Suppressor macrophage (primary cell): ENCODE data around the gene GRK5.
"Not testable (repeated sequence)": the region's sequence is repeated elsewhere in the genome, so short reads cannot be mapped to it uniquely, and the experiment has no call there.

Experiments used
- DNase-seq, 4 experiments: peaks; one replicate each; pipeline ENCODE4 v3.0.0-alpha.2; 2020 to 2022

GRK5 gene

DNA sequence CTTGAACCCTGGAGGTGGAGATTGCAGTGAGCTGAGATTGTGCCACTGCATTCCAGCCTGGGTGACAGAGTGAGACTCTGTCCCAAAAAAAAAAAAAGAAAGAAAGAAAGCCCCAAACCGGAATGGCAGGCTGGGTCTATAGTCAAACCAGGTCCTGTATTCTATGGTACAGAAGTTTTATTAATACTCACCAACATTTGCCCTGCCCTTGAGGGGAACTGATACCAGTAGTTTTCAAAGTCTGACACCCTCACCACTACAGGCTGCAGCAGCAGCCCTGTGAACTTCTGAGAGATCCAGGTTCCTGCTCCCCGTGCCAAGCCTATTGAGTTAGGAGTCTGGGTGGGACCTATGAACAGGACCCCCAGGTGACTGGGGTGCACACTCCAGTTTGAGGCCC, 254.6 kb downstream of the GRK5 start:
- no peak for DNase-seq

DNA sequence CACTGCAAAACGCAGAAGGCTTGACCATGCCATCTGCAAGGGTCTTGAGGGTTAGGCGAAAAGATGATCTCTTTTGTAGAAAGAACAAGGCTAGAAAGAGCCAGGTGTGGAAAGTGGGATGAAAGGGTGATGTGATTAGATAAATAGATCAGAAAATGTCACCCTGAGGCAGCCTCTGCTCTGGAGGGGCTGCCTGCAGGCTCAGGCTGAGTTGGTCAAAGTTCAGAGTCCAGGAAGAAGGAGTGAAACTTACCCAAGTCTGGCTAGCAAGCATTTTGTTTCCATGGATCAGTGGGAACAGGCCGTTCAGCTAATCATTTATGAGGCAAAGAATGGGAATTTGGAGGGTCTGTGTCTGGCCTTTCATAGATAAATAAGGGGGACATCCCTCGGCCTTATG, 255.4 kb downstream of the GRK5 start:
- no peak for DNase-seq

DNA sequence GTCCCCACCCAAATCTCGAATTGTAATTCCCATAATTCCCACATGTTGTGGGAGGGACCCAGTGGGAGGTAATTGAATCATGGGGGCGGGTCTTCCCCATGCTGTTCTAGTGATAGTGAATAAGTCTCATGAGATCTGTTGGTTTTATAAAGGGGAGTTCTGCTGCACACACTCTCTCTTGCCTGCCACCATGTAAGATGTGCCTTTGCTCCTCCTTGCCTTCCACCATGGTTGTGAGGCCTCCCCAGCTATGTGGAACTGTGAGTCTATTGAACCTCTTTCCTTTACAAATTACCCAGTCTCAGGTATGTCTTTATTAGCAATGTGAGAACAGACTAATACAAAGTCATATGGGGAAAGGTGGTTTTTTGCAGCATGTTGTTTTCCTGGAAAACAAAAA, 255.8 kb downstream of the GRK5 start:
- DNase-seq = not testable (repeated sequence)

GRCh38 chr10:119465085-119465484, 257.7 kb downstream of the GRK5 start:
- DNase-seq = no peak

DNA sequence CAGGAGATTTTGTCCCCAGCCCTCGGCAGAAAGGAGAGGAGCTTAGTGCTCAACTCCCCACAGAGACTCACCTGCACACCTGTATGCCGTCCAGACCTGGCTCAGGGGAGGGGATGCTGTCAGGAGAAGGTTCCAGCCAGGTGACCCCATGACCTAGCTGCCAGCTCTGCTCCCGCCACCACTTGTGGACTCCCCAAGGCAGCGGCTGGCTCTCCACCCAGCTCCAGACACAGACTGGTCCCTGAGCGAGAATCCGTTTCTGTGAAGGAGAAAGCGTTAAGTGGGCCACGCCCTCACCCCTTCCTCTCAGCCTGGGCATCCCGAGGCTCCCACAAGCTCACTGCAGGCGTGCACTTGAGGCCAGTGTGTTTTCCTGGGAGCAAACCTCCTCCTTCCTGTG, 258.7 kb downstream of the GRK5 start:
- no peak for DNase-seq

- DNase-seq = peak in 3 of 4 experiments; percentile 5 to 22 (median 13)
These were observed 259.3 kb downstream of the GRK5 start for GRCh38 chr10:119466655-119467054.

- DNase-seq = no peak
These were observed 261.4 kb downstream of the GRK5 start for GRCh38 chr10:119468542-119469324.

GRCh38 chr10:119469325-119469707, 261.9 kb downstream of the GRK5 start:
- no peak for DNase-seq

DNA sequence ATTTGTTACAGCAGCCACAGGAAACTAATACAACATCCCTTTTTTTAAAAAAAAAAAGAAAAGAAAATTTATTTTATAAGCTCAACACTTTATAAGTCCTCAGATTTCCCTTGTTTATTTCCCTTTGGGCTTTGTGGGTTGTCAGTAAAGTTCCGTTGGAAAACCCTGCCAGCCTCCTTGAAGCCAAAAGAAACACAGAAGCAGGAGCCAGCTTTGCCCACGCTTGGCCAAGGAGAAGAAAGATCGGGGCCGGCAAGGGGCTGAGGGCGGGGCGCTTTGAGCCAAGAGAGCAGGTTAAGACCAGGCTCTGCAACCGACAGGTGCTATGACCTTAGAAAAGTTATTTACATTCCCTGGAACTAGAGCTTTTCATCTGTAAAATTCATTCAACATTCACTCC, 262.5 kb downstream of the GRK5 start:
- no peak for DNase-seq

- DNase-seq = no peak
These were observed 263.7 kb downstream of the GRK5 start for GRCh38 chr10:119470920-119471702.

DNA sequence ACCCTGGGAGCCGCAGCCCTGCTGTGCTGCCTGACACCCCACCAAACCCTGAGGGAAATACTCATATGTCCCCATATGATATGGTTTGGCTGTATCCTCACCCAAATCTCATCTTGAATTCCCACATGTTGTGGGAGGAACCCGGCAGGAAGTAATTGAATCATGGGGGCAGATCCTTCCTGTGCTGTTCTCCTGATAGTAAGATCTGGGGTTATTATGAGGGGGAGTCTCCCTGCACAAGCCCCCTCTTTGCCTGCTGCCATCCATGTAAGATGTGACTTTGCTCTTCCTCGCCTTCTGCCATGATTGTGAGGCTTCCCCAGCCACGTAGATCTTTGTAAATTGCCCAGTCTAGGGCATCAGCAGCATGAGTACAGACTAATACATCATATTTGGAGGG, 266.4 kb downstream of the GRK5 start:
- DNase-seq = no peak

GRCh38 chr10:119474606-119475005, 267.2 kb downstream of the GRK5 start:
- no peak for DNase-seq

- DNase-seq = no peak
These were observed 270.1 kb downstream of the GRK5 start for GRCh38 chr10:119477444-119477843.

GRCh38 chr10:119478111-119478802, 270.9 kb downstream of the GRK5 start:
- peak in 1 of 4 experiments; percentile 5 for DNase-seq

DNA sequence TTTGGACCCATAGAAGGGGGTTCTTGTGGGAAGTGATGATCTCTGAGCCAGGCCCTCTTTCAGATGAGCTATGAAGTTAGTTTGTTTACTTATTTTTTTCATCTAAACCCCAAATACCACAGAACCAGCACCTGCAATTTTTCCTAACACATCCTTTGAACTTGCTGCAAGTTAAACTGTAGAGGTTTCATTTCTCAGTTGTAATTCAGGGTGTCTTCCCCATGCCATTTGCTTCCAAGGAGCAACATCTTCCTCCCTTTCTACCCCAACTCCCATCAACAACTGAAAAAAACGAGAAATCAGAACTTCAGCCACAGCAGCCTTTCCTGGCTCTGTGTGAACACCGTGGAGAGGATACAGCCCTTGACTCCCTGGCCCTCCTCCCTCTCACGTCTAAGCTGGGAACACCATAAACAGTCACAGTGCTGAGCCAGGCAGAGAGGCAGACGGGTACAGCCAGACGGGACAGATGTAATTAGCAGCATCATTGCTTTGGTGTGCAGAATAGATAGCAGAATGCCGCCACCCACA, 271.5 kb downstream of the GRK5 start:
- no peak for DNase-seq

DNA sequence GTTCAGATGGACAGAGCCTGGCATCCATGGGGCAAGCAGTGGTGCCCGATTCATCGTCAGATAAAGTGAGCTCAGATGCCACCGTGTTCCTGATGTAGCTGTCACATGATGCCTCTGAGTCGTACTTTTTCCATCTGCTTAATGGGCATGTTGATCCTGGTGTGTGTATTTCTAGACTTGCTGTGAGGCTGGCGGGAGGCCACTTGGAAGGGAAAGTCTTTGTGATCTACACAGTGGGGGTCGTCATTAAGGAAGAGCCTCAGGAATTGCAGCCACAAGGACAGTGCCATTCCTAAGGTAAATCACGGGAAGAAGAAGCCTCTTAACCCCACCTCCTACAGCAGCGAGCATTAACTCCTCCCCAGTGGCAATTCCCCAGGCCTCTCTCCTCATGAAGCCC, 272.2 kb downstream of the GRK5 start:
- DNase-seq = no peak

GRCh38 chr10:119480667-119481066, 273.3 kb downstream of the GRK5 start:
- peak in 1 of 4 experiments; percentile 9 for DNase-seq

GRCh38 chr10:119481781-119482426, 274.5 kb downstream of the GRK5 start:
- DNase-seq = no peak

- DNase-seq = peak in 2 of 4 experiments; percentile 14 to 25
These were observed 275.6 kb downstream of the GRK5 start for GRCh38 chr10:119483001-119483400.

DNA sequence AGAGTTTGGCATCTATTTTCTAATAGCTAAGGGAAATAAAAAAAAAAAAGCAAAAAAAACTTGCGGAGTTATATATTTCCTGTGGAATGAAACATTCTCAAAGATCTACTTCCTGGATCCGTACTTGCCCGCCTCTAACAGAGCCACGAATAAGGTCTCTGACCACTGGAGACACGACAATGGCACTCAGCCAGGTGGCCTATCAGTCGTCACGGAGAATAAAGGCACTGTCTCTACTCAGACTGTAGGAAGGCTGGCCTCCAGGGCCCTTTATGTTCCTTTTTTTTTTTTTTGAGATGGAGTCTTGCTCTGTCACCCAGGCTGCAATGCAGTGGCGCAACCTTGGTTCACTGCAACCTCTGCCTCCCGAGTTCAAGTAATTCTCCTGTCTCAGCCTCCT, 276.5 kb downstream of the GRK5 start:
- peak in 1 of 4 experiments; percentile 6 for DNase-seq

DNA sequence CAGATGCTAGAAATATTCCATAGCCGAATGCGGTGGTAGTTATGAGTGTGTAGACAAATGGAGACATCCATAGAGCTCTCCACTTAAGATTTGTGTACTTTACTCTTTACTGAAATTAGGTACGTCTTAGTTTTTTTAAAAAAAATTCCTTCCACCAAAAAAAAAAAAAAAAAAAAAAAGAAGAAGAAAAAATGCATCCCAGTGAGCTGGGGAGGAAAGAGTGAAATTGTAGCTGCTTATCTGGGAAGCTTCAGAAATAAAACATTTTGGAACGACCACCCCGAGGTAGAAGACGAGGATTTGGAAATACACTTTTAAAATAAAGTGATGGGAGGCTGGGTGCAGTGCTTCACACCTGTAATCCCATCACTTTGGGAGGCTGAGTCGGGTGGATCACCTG, 281.3 kb downstream of the GRK5 start:
- DNase-seq = no peak

- no peak for DNase-seq
These were observed 282.6 kb downstream of the GRK5 start for GRCh38 chr10:119489991-119490326.
